HG02938 (cell line): Measurements from ENCODE around the gene SIRT7.

Experiments
- ATAC-seq: cut with Tn5 transposase; IDR thresholded peaks from one replicate; pipeline ENCODE4 v1.9.1; 2021; ENCODE audit warnings: mild to moderate bottlenecking, moderate library complexity; ENCODE audit not compliant: unreplicated experiment

Gene SIRT7

GRCh38 chr17:81917565-81918332 lies at the start of gene SIRT7:
Gene SIRT7, minus strand, starts transcription at chr17:81918176. Its CDS starts 45 bp downstream, at chr17:81918131.
- peak; percentile 64 for ATAC-seq

GRCh38 chr17:81967244-81967532 lies 49.2 kb upstream of the SIRT7 start:
- ATAC-seq = no peak

- ATAC-seq = no peak
Measured at GRCh38 chr17:81966343-81967243, 48.6 kb upstream of the SIRT7 start.

GRCh38 chr17:81964081-81964849 lies 46.3 kb upstream of the SIRT7 start:
- ATAC-seq = no peak

GRCh38 chr17:81962499-81963441 lies 44.8 kb upstream of the SIRT7 start:
- no peak for ATAC-seq

GRCh38 chr17:81961521-81962498 lies 43.8 kb upstream of the SIRT7 start:
- no peak for ATAC-seq

GRCh38 chr17:81961087-81961511 lies 43.1 kb upstream of the SIRT7 start, which contains the start of gene NOTUM:
Gene NOTUM, minus strand, starts transcription at chr17:81961187. Its CDS starts 278 bp downstream, at chr17:81960909.
- no peak for ATAC-seq

- no peak for ATAC-seq
Measured at GRCh38 chr17:81960130-81960958, 42.4 kb upstream of the SIRT7 start.

- ATAC-seq = no peak
Measured at GRCh38 chr17:81959362-81960129, 41.6 kb upstream of the SIRT7 start.

GRCh38 chr17:81958633-81959342 lies 40.8 kb upstream of the SIRT7 start:
- no peak for ATAC-seq

GRCh38 chr17:81957691-81958432 lies 39.9 kb upstream of the SIRT7 start:
- ATAC-seq = no peak

GRCh38 chr17:81956607-81957589 lies 38.9 kb upstream of the SIRT7 start:
- no peak for ATAC-seq

GRCh38 chr17:81955756-81956544 lies 38.0 kb upstream of the SIRT7 start:
- ATAC-seq = no peak
